ENCODE data around the gene PDCD6IP.

DNA sequence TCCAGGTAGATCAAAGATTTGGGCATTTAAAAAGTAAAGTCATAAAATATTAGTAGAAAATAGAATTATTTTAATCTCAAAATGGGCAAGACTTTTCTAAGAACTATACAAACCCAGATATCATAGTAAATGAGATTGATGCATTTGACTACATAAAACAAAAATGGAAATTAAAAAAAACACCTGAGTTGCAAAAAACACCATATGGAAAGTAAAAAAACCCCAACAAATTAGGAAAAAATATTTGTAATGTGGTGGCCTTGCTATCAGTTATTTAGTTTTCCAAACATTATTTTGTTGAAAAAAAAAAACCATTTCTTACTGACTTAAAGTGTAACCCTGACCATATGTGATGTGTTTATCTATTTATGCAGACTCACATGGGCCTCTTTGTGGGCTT is 97.2 kb downstream of the PDCD6IP start:
- no peak for TF ChIP-seq CTCF (IDR thresholded peaks at IDR 0.05; ENCODE audit: insufficient read depth, low read depth, low read length)
- no peak for TF ChIP-seq EZH2 (IDR thresholded peaks at IDR 0.05; ENCODE audit: insufficient read depth, low read length)

Measured in astrocyte (in vitro differentiated cells and primary cell).